Skin of body (tissue), 2 donors: ENCODE data around the gene BMP6. TPM values are rescaled to one million over a fixed set of nuclear protein-coding genes. Genes with fewer than 3 reads are reported as not detected.

Source experiments
- DNase-seq: peaks from one replicate; lab custom pipeline; 2025; lab: John Stamatoyannopoulos, UW
- total RNA-seq: library from RNA; depleted of rRNA; stranded (reverse); fragments of >200 nt; gene quantifications from one replicate; pipeline ENCODE4 v1.2.3, GENCODE V29; 2014

BMP6 gene
- total RNA-seq, 1 donor from 2014 or later: 3.7 TPM

GRCh38 chr6:7825986-7826385 lies 100.1 kb downstream of the BMP6 start:
- no peak for DNase-seq

- DNase-seq: no peak
These were observed 101.2 kb downstream of the BMP6 start for GRCh38 chr6:7827142-7827541.

DNA sequence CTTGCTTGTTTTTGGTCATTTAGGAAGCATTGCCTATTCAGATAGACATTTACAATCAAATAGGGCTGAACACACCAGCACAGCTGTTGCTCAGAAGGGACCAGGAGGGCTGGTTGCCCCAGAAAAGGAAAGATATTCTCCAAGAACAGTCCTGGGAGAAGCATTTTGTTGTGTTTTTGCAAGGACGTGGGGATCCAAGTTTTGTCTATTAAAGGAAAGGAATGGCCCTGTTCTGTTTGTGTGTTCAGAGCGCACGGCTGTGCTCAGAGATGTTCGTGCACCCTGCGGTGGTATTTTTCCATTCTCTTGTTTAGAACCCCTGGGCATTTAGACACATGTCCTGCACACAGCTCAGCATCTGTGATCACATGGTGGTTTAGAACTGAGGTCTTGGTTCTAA lies 102.2 kb downstream of the BMP6 start:
- no peak for DNase-seq

GRCh38 chr6:7832904-7833750 lies 107.2 kb downstream of the BMP6 start:
- no peak for DNase-seq

- no peak for DNase-seq
These were observed 107.8 kb downstream of the BMP6 start for GRCh38 chr6:7833751-7834070.

DNA sequence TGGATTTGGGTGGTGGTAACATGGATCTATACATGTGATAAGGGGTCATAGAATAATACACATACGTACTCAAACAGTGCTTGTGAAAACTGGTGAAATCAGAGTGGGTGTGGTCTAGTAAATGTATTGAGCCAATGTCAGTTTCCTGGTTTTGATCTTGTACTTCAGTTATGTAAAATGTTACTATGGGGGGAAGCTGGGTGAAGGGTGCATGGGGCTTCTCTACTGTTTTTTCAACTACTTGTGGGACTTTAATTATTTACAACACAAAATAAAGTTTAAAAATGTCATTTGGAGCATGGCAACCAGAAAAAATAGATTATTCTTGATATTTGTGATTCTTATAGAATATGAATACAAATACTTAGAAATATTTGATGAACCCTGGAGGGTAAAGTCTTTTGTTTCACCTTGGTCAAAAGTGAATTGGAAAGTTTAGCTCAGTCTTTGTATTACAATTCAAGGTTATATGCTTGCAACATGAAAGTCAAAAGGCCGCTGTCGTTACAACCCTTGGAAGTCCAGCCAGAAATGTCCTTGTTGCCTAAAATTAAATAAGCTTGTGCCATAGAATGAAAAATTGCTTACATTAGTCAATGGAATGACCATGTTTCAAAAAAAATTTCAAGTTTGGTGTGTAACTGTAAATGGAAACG lies 110.6 kb downstream of the BMP6 start:
- DNase-seq: no peak

- DNase-seq: no peak
These were observed 116.0 kb downstream of the BMP6 start for GRCh38 chr6:7841781-7842468.

DNA sequence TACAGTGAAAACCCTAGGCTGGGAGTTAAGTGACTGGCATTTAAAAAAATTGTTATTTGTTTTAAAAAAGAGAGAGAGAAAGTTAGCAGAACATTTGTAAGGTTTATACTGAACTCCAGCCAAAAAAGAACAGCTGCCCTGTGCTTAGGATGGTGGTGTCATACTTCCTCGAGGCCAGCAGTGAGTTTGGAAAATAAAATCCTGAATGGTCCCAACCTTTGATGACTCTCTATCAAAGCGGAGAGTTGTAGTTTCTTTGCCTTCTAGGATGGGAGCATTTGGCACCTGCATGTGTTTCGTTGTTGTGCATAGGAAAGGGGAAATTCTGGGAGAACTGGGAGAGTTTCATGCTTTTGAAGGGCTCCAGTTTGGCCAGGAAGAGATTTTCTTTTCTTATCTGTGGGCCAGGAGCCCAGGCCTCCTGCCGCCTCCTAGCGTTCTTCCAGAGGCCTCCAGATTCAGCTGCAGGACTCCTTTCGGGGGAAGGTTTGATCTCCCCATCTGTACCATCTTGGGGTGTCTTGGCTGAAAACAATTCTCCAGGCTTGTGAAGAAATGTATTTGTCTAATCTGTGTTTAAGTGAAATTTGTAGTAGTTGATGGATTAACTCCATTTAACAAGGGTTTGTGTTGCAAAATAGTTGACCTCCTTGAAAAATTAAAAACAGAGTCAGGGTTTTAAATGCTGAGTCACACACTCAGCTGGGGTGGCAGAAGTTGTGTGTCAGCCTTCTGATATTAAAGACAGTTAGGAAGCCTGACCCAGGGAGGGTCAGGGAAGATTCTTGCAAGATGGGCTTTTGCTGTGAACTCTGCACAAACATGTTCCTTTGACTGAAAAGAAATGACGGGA lies 121.3 kb downstream of the BMP6 start:
- DNase-seq: no peak

GRCh38 chr6:7848229-7848628 lies 122.3 kb downstream of the BMP6 start:
- DNase-seq: no peak

DNA sequence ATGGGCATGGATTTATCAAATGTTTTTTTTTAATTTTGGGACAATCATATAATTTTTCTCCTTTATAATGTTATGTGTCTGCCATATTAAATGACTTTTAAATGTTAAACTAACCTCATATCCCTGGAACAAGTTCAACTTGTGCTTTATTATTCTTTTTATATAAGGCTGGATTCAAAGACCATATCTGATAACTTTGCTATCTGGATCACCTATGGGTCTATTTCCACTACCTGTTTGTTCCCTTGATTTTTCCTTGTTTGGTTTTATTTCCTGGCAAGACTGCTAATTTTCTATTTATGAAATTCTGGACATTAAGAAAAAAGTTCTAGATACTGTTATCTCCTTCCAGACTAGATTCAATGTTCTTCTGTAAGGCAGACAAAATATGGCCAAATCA lies 125.9 kb downstream of the BMP6 start:
- no peak for DNase-seq

- no peak for DNase-seq
These were observed 133.7 kb downstream of the BMP6 start for GRCh38 chr6:7859591-7859990.

DNA sequence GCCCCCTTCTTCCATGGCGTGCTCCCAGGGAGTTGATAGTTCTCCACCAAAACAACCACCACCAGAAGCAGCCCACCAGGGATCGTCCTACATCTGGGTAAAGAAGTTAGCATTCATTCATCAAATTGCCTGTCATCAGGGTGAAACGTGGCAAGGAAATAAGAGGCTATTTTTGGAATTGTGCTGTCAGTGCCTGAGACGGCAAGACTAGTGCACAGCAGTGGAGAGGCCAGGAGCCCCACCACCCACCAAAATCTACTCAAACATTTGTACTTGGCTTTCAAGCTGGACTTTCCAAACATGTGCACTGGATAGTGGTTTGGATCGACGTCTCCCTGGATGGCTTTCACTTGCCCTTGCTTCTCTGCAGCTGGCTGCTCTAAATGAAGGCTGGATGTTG lies 139.9 kb downstream of the BMP6 start:
- peak; percentile 35 for DNase-seq

GRCh38 chr6:7866526-7866925 lies 140.6 kb downstream of the BMP6 start:
- no peak for DNase-seq

DNA sequence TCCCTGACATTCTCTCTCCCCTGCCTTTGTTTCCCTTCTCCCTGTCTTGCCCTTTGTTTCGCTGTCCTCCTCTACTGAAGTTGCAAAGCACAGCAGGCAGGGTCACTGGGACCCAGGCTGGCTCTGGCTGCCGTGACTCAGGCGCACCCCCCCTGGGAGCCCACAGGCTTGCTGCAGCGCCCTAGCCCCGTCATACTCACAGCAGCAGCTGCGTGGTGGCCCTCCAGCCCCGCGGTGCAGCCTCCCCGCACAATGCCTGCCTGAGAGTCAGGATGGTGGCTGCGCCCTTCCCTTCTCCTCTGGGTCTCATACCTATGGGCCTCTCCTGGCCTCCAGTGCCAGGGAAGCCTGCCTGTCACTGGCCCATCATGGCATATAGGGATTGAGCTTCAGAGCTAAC lies 143.0 kb downstream of the BMP6 start:
- DNase-seq: no peak

GRCh38 chr6:7878401-7878964 lies 152.6 kb downstream of the BMP6 start:
- no peak for DNase-seq

GRCh38 chr6:7879043-7879442 lies 153.1 kb downstream of the BMP6 start:
- DNase-seq: no peak

GRCh38 chr6:7879579-7879978 lies 153.7 kb downstream of the BMP6 start:
- no peak for DNase-seq

DNA sequence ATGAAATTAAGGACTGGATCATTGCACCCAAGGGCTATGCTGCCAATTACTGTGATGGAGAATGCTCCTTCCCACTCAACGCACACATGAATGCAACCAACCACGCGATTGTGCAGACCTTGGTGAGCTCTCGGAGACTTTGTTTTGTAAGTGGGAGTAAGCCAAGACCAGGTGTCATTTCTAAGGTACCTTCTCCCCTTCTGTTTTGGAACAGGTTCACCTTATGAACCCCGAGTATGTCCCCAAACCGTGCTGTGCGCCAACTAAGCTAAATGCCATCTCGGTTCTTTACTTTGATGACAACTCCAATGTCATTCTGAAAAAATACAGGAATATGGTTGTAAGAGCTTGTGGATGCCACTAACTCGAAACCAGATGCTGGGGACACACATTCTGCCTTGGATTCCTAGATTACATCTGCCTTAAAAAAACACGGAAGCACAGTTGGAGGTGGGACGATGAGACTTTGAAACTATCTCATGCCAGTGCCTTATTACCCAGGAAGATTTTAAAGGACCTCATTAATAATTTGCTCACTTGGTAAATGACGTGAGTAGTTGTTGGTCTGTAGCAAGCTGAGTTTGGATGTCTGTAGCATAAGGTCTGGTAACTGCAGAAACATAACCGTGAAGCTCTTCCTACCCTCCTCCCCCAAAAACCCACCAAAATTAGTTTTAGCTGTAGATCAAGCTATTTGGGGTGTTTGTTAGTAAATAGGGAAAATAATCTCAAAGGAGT lies 154.2 kb downstream of the BMP6 start:
- no peak for DNase-seq

- DNase-seq: no peak
These were observed 154.8 kb downstream of the BMP6 start for GRCh38 chr6:7880718-7881107.

- no peak for DNase-seq
These were observed 156.0 kb downstream of the BMP6 start for GRCh38 chr6:7881765-7882500.
